HFFc6 (cell line): ENCODE measurements around the gene ZNF431. TPM values are rescaled to one million over a fixed set of nuclear protein-coding genes. Genes with fewer than 3 reads are reported as not detected.

Source experiments
- DNase-seq: peaks from one replicate; pipeline ENCODE4 v3.0.0-alpha.2; 2018
- H3K27ac Mint-ChIP-seq: 2 replicates; pipeline ENCODE4 v1.8.0; 2020; ENCODE audit warnings: mild to moderate bottlenecking, mixed read lengths
- H3K27me3 Mint-ChIP-seq: 2 replicates; pipeline ENCODE4 v1.8.0; 2021; ENCODE audit warnings: mild to moderate bottlenecking, moderate library complexity, mixed read lengths; ENCODE audit not compliant: insufficient read depth
- H3K36me3 Mint-ChIP-seq: 2 replicates; pipeline ENCODE4 v1.8.0; 2021; ENCODE audit warnings: low read depth, mixed read lengths
- H3K4me1 Mint-ChIP-seq: 2 replicates; pipeline ENCODE4 v1.8.0; 2020; ENCODE audit warnings: low read depth, mixed read lengths
- H3K4me3 Mint-ChIP-seq: 2 replicates; pipeline ENCODE4 v1.8.0; 2020; ENCODE audit warnings: mild to moderate bottlenecking, moderate library complexity, mixed read lengths
- H3K9me3 Mint-ChIP-seq: 2 replicates; pipeline ENCODE4 v1.8.0; 2020; ENCODE audit warnings: mild to moderate bottlenecking, mixed read lengths
- total RNA-seq, 6 experiments: library from RNA; stranded (reverse); fragmentation: NEBNext Ultra II Directional; extraction: Animal tissue kit (Norgen Biotek cat#: 25700); gene quantifications; 2 replicates in 1 of 6; 3 replicates in 5 of 6; pipeline ENCODE4 v1.2.3, GENCODE V29; 2021
- TF ChIP-seq, protein P1 (sequence below): fragments of 200-600 bp; sonication (generic); IDR thresholded peaks from 2 replicates; pipeline ENCODE4 v1.5.0; 2021; ENCODE audit warnings: antibody characterized with exemption, mild to moderate bottlenecking

ZNF431 gene
- total RNA-seq, 6 experiments from 2014 or later: 4.0 to 6.8 (median 5.4) TPM

DNA sequence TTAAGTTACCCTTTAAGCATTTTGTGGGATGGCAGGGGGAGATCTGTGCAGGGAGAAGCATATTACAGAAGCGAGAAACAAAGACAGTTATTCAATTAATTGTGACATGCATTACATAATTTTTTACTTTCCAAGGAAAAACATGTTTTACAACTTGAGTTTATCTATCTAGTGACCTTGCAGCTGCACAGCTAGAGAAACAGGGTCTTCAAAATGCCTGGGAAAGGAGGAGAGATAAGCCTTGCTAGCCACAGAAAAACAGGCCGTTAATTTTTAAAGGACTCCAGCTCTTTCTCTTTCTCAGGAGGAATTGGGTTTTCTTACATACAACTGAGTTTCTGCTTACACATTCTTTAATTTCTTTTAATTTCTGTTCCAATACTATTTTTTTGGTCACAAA is 14.8 kb upstream of the ZNF431 start:
- Mint-ChIP-seq H3K27me3 (peaks cover 2% of the 10 kb centered on the region; the same call in 1 of the 2 replicates), H3K4me3 (no peak overlapping the region), H3K9me3 (peaks cover 7% of the 10 kb centered on the region; the same call in 1 of the 2 replicates), H3K27ac (no peak overlapping the region), H3K36me3 (peaks cover 25% of the 10 kb centered on the region), H3K4me1 (no peaks in the 10 kb centered on the region)
- TF ChIP-seq, protein P1, sequence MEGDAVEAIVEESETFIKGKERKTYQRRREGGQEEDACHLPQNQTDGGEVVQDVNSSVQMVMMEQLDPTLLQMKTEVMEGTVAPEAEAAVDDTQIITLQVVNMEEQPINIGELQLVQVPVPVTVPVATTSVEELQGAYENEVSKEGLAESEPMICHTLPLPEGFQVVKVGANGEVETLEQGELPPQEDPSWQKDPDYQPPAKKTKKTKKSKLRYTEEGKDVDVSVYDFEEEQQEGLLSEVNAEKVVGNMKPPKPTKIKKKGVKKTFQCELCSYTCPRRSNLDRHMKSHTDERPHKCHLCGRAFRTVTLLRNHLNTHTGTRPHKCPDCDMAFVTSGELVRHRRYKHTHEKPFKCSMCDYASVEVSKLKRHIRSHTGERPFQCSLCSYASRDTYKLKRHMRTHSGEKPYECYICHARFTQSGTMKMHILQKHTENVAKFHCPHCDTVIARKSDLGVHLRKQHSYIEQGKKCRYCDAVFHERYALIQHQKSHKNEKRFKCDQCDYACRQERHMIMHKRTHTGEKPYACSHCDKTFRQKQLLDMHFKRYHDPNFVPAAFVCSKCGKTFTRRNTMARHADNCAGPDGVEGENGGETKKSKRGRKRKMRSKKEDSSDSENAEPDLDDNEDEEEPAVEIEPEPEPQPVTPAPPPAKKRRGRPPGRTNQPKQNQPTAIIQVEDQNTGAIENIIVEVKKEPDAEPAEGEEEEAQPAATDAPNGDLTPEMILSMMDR: no peak
- no peak for DNase-seq

DNA sequence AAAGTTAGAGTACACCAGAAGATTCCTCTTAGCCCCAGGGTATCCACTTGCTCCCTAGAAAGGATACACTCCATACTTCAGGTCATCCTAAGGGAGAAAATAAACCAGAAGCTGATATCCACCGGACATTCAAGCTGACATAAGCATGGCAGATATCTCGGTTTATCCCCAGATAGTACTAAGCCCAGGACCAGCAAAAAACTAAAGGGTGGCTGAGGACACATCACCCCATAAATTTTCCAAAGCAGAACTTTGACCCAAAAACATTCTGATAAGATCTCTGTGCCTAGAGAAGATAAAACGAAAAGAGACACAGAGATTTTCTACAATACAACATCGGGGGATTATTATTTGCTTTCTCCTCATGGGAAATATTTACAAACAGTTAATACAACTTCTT is 13.9 kb upstream of the ZNF431 start:
- Mint-ChIP-seq H3K36me3 (peaks cover 17% of the 10 kb centered on the region), H3K27me3 (peaks cover 2% of the 10 kb centered on the region; the same call in 1 of the 2 replicates), H3K9me3 (peaks cover 7% of the 10 kb centered on the region; the same call in 1 of the 2 replicates), H3K4me1 (no peaks in the 10 kb centered on the region), H3K4me3 (no peak overlapping the region), H3K27ac (no peak overlapping the region)
- TF ChIP-seq, protein P1: no peak
- DNase-seq: no peak

DNA sequence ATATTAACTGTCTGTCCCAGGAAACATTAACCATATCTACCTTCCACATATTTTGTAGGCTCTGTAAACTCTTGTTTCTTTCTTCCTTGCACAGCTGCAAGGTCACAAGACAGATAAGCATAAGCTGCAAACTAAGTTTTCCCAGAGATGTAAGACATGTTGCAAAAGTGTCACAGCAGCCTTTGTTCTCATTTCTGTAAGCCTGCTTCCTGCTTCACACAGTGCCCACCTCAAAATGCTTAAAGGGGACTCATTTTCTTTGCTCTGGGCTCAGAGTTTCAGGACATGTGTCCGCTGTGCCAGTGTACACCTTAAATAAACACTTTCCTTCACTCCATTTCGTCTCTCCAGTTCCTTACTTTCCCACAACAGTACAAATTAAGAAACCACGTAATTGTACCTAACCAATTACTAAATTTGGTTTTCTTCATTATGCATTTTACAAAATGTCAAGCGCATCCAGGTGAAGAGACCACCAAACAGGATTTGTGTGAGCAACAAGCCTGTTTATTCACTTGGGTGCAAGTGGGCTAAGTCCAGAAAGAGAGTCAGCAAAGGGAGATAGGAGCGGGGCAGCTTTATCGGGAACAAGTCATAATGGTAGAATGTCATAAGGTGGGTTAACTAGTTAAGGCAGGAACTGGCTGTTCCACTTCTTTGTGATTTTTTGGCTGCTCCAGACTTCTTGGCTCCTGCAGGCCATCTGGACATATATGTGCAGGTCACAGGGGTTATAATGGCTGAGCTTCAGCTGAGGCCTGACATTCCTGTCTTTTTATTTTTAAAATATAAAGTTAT is 12.7 kb upstream of the ZNF431 start:
- Mint-ChIP-seq H3K27me3 (peaks cover 2% of the 10 kb centered on the region; the same call in 1 of the 2 replicates), H3K4me3 (no peak overlapping the region), H3K9me3 (peaks cover 7% of the 10 kb centered on the region; the same call in 1 of the 2 replicates), H3K4me1 (peaks cover 7% of the 10 kb centered on the region), H3K27ac (no peak overlapping the region), H3K36me3 (peaks cover 17% of the 10 kb centered on the region)
- no peak for DNase-seq
- TF ChIP-seq, protein P1: no peak

DNA sequence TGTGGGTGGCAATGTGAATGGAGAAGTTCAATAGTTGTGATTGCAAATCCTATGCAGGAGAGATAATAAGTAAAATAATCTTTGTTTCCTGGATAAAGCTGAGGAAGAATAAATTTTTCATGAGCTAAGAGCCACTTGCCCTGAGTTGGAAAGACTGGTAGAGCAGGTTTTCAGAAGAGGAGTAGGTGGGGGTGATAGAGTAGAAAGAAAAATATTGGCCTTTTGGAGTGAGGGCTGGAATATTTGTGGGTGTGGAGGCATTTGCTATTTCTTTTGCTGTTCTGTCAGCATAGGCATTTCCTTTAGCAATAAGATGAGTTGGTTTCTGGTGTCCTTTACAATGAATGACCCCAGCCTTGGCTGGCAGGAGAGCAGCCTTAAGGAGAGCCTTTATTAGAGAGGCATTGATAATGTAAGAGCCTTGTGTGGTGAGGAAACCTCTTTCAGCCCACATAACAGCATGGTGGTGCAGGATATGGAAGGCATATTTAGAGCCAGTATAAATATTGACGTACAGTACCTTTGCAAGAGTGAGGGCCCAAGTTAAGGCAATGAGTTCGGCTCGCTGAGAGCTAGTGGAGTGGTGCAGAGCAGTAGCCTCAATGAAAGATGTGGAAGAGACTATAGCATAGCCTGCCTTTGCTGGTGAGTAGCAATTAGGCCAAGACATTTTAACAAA is 11.6 kb upstream of the ZNF431 start:
- TF ChIP-seq, protein P1: no peak
- Mint-ChIP-seq H3K27me3 (peaks cover 2% of the 10 kb centered on the region; the same call in 1 of the 2 replicates), H3K4me3 (no peak overlapping the region), H3K36me3 (peaks cover 17% of the 10 kb centered on the region), H3K4me1 (peaks cover 12% of the 10 kb centered on the region), H3K27ac (no peak overlapping the region), H3K9me3 (peaks cover 7% of the 10 kb centered on the region; the same call in 1 of the 2 replicates)
- DNase-seq: no peak

DNA sequence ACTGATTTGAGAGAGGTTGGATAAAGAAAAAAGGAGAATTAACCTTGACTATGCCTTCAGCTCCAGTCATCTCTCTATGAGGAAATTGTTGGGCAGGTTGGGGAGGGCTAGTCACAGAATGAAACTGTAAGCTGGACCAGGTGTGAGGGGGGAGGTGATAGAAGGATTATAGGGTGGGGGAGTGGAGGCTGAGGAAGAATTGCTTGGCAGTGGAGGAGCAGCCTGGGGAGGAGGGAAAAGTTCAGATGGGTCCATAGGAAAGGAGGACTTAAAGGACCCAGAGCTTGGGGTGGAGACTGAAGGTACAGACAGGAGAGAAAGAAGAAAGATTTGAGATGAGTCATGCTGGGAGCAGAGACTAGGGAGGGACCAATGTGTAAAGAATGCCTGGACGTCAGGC is 8.2 kb upstream of the ZNF431 start:
- Mint-ChIP-seq H3K27me3 (no peaks in the 10 kb centered on the region; the same call in 1 of the 2 replicates), H3K27ac (no peak overlapping the region), H3K36me3 (0 out of 2 replicates have a peak, but pooled peaks cover 5% of the 10 kb centered on the region), H3K9me3 (peaks cover 7% of the 10 kb centered on the region; the same call in 1 of the 2 replicates), H3K4me1 (peaks cover 12% of the 10 kb centered on the region), H3K4me3 (no peak overlapping the region; the same call in 1 of the 2 replicates)
- TF ChIP-seq, protein P1: no peak
- no peak for DNase-seq
